MCF 10A (cell line): ENCODE results near the gene DEFB114. TPM values are rescaled to one million over a fixed set of nuclear protein-coding genes. Genes with fewer than 3 reads are reported as not detected.

Source experiments
- BruUV-seq: library from RNA; stranded (reverse); fragments of 400-500 nt; replicated peaks from 2 replicates; lab custom pipeline; 2021; lab: Mats Ljungman, UMichigan
- CTCF ChIA-PET: fragments of 300-600 bp; sonication (Branson Sonifier 250); formaldehyde crosslinking; extraction: SDS; loops from one replicate; lab custom pipeline; 2021; ENCODE audit warnings: antibody characterized with exemption, inconsistent platforms; lab: Yijun Ruan, JAX
- POLR2A ChIA-PET: fragments of 300-600, 350-650 bp; sonication (Branson Sonifier 250); formaldehyde crosslinking; extraction: SDS; loops from one replicate; lab custom pipeline; 2020; ENCODE audit warnings: antibody characterized with exemption, inconsistent platforms; lab: Yijun Ruan, JAX
- DNase-seq: peaks from one replicate; pipeline ENCODE4 v3.0.0-alpha.2; 2018; ENCODE audit not compliant: unreplicated experiment
- H3K27ac Mint-ChIP-seq: one replicate; pipeline ENCODE4 v1.8.0; 2022; ENCODE audit warnings: mild to moderate bottlenecking, low read depth, mixed read lengths; ENCODE audit not compliant: unreplicated experiment
- H3K27me3 Mint-ChIP-seq: one replicate; pipeline ENCODE4 v1.8.0; 2022; ENCODE audit warnings: mixed read lengths; ENCODE audit not compliant: insufficient read depth, unreplicated experiment
- H3K36me3 Mint-ChIP-seq: one replicate; pipeline ENCODE4 v1.8.0; 2022; ENCODE audit warnings: mild to moderate bottlenecking, moderate library complexity, mixed read lengths; ENCODE audit not compliant: insufficient read depth, unreplicated experiment
- H3K4me1 Mint-ChIP-seq: one replicate; pipeline ENCODE4 v1.8.0; 2022; ENCODE audit warnings: mixed read lengths; ENCODE audit not compliant: insufficient read depth, unreplicated experiment
- H3K4me3 Mint-ChIP-seq: one replicate; pipeline ENCODE4 v1.8.0; 2022; ENCODE audit warnings: mild to moderate bottlenecking, moderate library complexity, mixed read lengths; ENCODE audit not compliant: unreplicated experiment
- H3K9me3 Mint-ChIP-seq: one replicate; pipeline ENCODE4 v1.8.0; 2022; ENCODE audit warnings: mixed read lengths; ENCODE audit not compliant: unreplicated experiment
- CTCF ChIP-seq: fragments of 200-600 bp; IDR thresholded peaks from one replicate; pipeline ENCODE4 v1.8.0; 2022; ENCODE audit warnings: antibody characterized with exemption, mild to moderate bottlenecking; ENCODE audit not compliant: unreplicated experiment
- intact Hi-C: fragments of 100-400 bp; cut with micrococcal nuclease; formaldehyde crosslinking; loops from 2 replicates; pipeline ENCODE4 v1.14.1; 2022
- total RNA-seq: library from RNA; stranded (reverse); gene quantifications from 2 replicates; pipeline ENCODE4 v1.2.3, GENCODE V29; 2022

DEFB114 gene
- total RNA-seq, 1 experiment from 2014 or later: not detected

- TF ChIP-seq CTCF: no peak
- H3K4me1 Mint-ChIP-seq: no peaks in the 10 kb centered on the region
- CTCF ChIA-PET: interaction anchor here (0.8 to 1.3 kb wide), 2 partner anchors 49 to 97 kb away, joined by 3 to 4 read pairs; no protein-coding TSS in a partner anchor
- H3K27me3 Mint-ChIP-seq: peaks cover 36% of the 10 kb centered on the region
- H3K27ac Mint-ChIP-seq: no peak overlapping the region
- no TSS peak for BruUV-seq
- no peaks in the 10 kb centered on the region for H3K36me3 Mint-ChIP-seq
- POLR2A ChIA-PET: no interaction called here
- H3K4me3 Mint-ChIP-seq: no peak overlapping the region
- no peak for DNase-seq
- intact Hi-C loops: no loop called here
- H3K9me3 Mint-ChIP-seq: no peaks in the 10 kb centered on the region
Observed at GRCh38 chr6:49934770-49935169, 29.2 kb downstream of the DEFB114 start.

GRCh38 chr6:49933526-49933925 lies 30.4 kb downstream of the DEFB114 start:
- no peaks in the 10 kb centered on the region for H3K4me1 Mint-ChIP-seq
- H3K4me3 Mint-ChIP-seq: no peak overlapping the region
- BruUV-seq: no TSS peak
- no peaks in the 10 kb centered on the region for H3K9me3 Mint-ChIP-seq
- ChIA-PET CTCF (no interaction called here), POLR2A (interaction anchor here (1.3 kb wide), 1 partner anchor 8 kb away, joined by 3 read pairs; no protein-coding TSS in a partner anchor)
- no peak for TF ChIP-seq CTCF
- H3K36me3 Mint-ChIP-seq: no peaks in the 10 kb centered on the region
- intact Hi-C loops: no loop called here
- no peak for DNase-seq
- H3K27ac Mint-ChIP-seq: no peak overlapping the region
- H3K27me3 Mint-ChIP-seq: peaks cover 41% of the 10 kb centered on the region

GRCh38 chr6:49929340-49929739 lies 34.6 kb downstream of the DEFB114 start:
- H3K4me3 Mint-ChIP-seq: no peak overlapping the region
- CTCF ChIA-PET: no interaction called here
- no peaks in the 10 kb centered on the region for H3K9me3 Mint-ChIP-seq
- H3K36me3 Mint-ChIP-seq: no peaks in the 10 kb centered on the region
- no peak for TF ChIP-seq CTCF
- peaks cover 29% of the 10 kb centered on the region for H3K27me3 Mint-ChIP-seq
- POLR2A ChIA-PET: interaction anchor here (0.7 kb wide), 1 partner anchor 1258 kb away, joined by 3 read pairs; no protein-coding TSS in a partner anchor
- intact Hi-C loops: no loop called here
- DNase-seq: no peak
- H3K27ac Mint-ChIP-seq: no peak overlapping the region
- no TSS peak for BruUV-seq
- H3K4me1 Mint-ChIP-seq: no peaks in the 10 kb centered on the region

GRCh38 chr6:49923826-49924225 lies 40.1 kb downstream of the DEFB114 start:
- no peaks in the 10 kb centered on the region for H3K9me3 Mint-ChIP-seq
- TF ChIP-seq CTCF: no peak
- no peaks in the 10 kb centered on the region for H3K27me3 Mint-ChIP-seq
- no peak overlapping the region for H3K4me3 Mint-ChIP-seq
- no peaks in the 10 kb centered on the region for H3K4me1 Mint-ChIP-seq
- H3K36me3 Mint-ChIP-seq: no peaks in the 10 kb centered on the region
- BruUV-seq: no TSS peak
- ChIA-PET CTCF (no interaction called here), POLR2A (interaction anchor here (0.6 kb wide), 1 partner anchor 44 kb away, joined by 3 read pairs; no protein-coding TSS in a partner anchor)
- intact Hi-C loops: loop anchor here (2.0 kb wide), 1 partner anchor 107 kb away; no protein-coding TSS in a partner anchor
- H3K27ac Mint-ChIP-seq: no peak overlapping the region
- peak; percentile 10 for DNase-seq
